ENCODE measurements around the gene EPS15. TPM values are rescaled to one million over a fixed set of nuclear protein-coding genes. Genes with fewer than 3 reads are reported as not detected.
"Not testable (repeated sequence)": the region's sequence is repeated elsewhere in the genome, so short reads cannot be mapped to it uniquely, and the experiment has no call there.

EPS15 gene
- total RNA-seq, 1 donor from 2014 or later: 41.6 TPM

GRCh38 chr1:51489472-51489871 is 29.6 kb downstream of the EPS15 start:
- H3K27ac Mint-ChIP-seq (ENCODE audit: unreplicated experiment): no peak overlapping the region
- H3K36me3 Mint-ChIP-seq (ENCODE audit: low read depth): no peaks in the 10 kb centered on the region
- no peaks in the 10 kb centered on the region for H3K4me1 Mint-ChIP-seq
- TF ChIP-seq, protein P1, sequence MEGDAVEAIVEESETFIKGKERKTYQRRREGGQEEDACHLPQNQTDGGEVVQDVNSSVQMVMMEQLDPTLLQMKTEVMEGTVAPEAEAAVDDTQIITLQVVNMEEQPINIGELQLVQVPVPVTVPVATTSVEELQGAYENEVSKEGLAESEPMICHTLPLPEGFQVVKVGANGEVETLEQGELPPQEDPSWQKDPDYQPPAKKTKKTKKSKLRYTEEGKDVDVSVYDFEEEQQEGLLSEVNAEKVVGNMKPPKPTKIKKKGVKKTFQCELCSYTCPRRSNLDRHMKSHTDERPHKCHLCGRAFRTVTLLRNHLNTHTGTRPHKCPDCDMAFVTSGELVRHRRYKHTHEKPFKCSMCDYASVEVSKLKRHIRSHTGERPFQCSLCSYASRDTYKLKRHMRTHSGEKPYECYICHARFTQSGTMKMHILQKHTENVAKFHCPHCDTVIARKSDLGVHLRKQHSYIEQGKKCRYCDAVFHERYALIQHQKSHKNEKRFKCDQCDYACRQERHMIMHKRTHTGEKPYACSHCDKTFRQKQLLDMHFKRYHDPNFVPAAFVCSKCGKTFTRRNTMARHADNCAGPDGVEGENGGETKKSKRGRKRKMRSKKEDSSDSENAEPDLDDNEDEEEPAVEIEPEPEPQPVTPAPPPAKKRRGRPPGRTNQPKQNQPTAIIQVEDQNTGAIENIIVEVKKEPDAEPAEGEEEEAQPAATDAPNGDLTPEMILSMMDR (conservative IDR thresholded peaks at IDR 0.05): no peak
- H3K9me3 Mint-ChIP-seq: peaks cover 5% of the 10 kb centered on the region
- no peak for DNase-seq (ENCODE audit: low read depth, low spot score)
- H3K27me3 Mint-ChIP-seq (ENCODE audit: low read depth): no peaks in the 10 kb centered on the region
- H3K4me3 Mint-ChIP-seq: no peak overlapping the region

DNA sequence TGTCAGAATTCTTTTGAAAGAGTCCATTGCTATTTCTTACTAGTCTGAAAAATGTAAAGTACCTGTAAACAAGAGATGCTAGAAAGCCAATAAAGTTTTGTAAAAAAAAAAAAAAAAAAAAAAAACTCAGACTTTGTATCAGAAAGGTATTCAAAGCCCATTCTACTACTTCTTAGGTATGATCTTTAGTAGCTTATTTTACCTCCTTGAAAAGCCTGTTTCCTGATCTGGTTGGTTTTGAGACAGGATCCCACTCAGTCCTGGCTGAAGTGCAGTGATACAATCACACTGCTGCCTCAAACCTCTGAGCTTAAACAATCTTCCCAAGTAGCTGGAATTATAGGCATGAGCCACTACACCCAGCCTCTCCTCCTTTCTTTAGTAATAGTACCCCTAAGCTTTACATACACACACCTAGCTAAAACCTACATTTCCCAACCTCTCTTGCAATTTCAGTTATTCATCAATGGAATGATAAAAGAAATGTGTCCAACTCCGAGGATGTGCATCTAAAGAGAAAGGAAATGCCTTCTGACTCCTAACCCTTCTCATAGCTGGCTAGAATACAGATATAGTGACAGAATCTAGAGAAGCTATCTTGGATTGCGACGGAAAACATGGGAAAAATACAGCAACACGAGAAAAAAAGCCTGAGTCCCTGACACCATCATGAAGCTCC is 30.6 kb downstream of the EPS15 start:
- no peaks in the 10 kb centered on the region for H3K27me3 Mint-ChIP-seq (ENCODE audit: low read depth)
- TF ChIP-seq, protein P1 (conservative IDR thresholded peaks at IDR 0.05): no peak
- H3K4me3 Mint-ChIP-seq: no peak overlapping the region
- H3K36me3 Mint-ChIP-seq (ENCODE audit: low read depth): no peaks in the 10 kb centered on the region
- no peak for DNase-seq (ENCODE audit: low read depth, low spot score)
- no peaks in the 10 kb centered on the region for H3K9me3 Mint-ChIP-seq
- no peaks in the 10 kb centered on the region for H3K4me1 Mint-ChIP-seq
- no peak overlapping the region for H3K27ac Mint-ChIP-seq (ENCODE audit: unreplicated experiment)

DNA sequence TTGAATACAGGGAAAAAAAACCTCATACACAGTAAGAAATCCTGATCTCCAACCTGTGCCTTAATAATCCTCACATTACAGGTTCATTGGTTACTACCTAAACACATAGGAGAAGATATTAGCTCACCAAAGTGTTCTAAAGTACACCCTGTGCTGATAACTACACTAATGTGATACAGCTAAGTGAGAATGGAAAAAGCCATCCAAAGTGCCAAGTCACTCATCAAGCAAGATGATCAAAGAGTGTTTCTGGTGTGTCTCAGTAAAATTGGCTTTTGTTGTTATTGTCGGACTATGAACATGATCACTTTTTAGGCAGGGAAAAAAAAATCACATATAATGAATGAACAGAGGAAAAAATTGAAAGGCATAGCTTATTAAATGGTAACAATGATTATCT is 31.4 kb downstream of the EPS15 start:
- Mint-ChIP-seq H3K4me1 (no peaks in the 10 kb centered on the region), H3K27me3 (ENCODE audit: low read depth) (no peaks in the 10 kb centered on the region), H3K9me3 (no peaks in the 10 kb centered on the region), H3K27ac (ENCODE audit: unreplicated experiment) (no peak overlapping the region), H3K4me3 (no peak overlapping the region), H3K36me3 (ENCODE audit: low read depth) (no peaks in the 10 kb centered on the region)
- TF ChIP-seq, protein P1 (conservative IDR thresholded peaks at IDR 0.05): no peak
- no peak for DNase-seq (ENCODE audit: low read depth, low spot score)

DNA sequence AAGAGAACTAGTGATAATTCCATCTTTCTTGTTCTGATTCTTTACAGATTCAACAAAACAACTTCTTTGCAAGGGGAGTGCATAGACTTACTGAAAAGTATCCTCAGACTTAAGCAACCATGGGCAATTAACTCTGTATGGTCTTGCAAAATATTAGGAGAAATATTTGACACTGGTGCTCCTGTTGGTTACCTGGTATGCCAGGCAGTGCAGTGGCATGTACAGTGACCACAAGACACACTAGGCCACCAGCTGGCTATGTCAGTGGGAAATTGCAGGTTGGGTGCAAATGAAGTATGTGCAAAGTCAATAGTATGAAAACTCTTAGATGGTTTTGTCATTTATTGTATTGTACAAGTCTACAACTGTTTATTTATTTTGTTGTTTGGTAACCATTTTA is 34.5 kb downstream of the EPS15 start:
- no peak overlapping the region for H3K4me3 Mint-ChIP-seq

DNA sequence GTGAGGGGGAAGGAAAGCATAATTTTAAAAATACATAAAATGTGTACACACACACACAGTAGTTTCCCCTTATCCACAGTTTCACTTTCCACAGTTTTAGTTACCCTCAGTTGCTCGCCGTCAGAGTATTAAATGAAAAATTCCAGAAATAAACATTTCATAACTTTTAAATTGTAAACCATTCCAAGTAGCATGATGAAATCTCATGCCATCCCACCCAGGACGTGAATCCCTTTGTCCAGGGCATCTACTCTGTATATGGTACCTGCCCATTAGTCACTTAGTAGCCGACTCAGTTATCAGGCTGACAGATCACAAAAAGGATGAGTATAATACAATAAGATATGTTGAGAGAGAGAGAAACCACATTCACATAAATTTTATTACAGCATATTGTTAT is 36.2 kb downstream of the EPS15 start:
- Mint-ChIP-seq H3K27ac (ENCODE audit: unreplicated experiment) (no peak overlapping the region), H3K4me1 (no peaks in the 10 kb centered on the region), H3K4me3 (no peak overlapping the region), H3K9me3 (peaks cover 8% of the 10 kb centered on the region), H3K27me3 (ENCODE audit: low read depth) (no peaks in the 10 kb centered on the region), H3K36me3 (ENCODE audit: low read depth) (peaks cover 15% of the 10 kb centered on the region)
- TF ChIP-seq, protein P1 (conservative IDR thresholded peaks at IDR 0.05): no peak
- no peak for DNase-seq (ENCODE audit: low read depth, low spot score)

More for the DNA sequence above, 34.5 kb downstream of the EPS15 start:
- H3K9me3 Mint-ChIP-seq: peaks cover 3% of the 10 kb centered on the region
- no peaks in the 10 kb centered on the region for H3K27me3 Mint-ChIP-seq (ENCODE audit: low read depth)
- H3K36me3 Mint-ChIP-seq (ENCODE audit: low read depth): peaks cover 5% of the 10 kb centered on the region
- TF ChIP-seq, protein P1 (conservative IDR thresholded peaks at IDR 0.05): no peak
- no peak for DNase-seq (ENCODE audit: low read depth, low spot score)
- H3K27ac Mint-ChIP-seq (ENCODE audit: unreplicated experiment): no peak overlapping the region
- no peaks in the 10 kb centered on the region for H3K4me1 Mint-ChIP-seq

- DNase-seq (ENCODE audit: low read depth, low spot score); H3K4me3 Mint-ChIP-seq; H3K27ac Mint-ChIP-seq (ENCODE audit: unreplicated experiment); H3K4me1 Mint-ChIP-seq; H3K27me3 Mint-ChIP-seq (ENCODE audit: low read depth); H3K9me3 Mint-ChIP-seq: not testable (repeated sequence)
- peaks cover 32% of the 10 kb centered on the region for H3K36me3 Mint-ChIP-seq (ENCODE audit: low read depth)
Observed at GRCh38 chr1:51474832-51475620, 44.0 kb downstream of the EPS15 start.

Measured in neural crest cell (in vitro differentiated cells).